H1 (cell line): ENCODE measurements around the gene LIMA1. TPM values are rescaled to one million over a fixed set of nuclear protein-coding genes. Genes with fewer than 3 reads are reported as not detected.
"Not testable (repeated sequence)": the region's sequence is repeated elsewhere in the genome, so short reads cannot be mapped to it uniquely, and the experiment has no call there.

ENCODE experiments used
- CTCF ChIA-PET: fragments of 300-600 bp; sonication (Branson Sonifier 250); formaldehyde crosslinking; loops from one replicate; lab custom pipeline; 2021; ENCODE audit not compliant: partially characterized antibody; lab: Charles Lee
- POLR2A ChIA-PET: fragments of 300-600 bp; sonication (Branson Sonifier 250); formaldehyde crosslinking; loops from one replicate; lab custom pipeline; 2021; ENCODE audit warnings: inconsistent platforms; ENCODE audit not compliant: partially characterized antibody; lab: Charles Lee
- DNase-seq, 2 experiments: peaks; one replicate each; pipeline versions ENCODE4 v3.0.0 to v3.0.0-alpha.2; 2010 to 2022; ENCODE audit warnings: low spot score in 2 of 2, low read depth in 1 of 2, mixed read lengths in 1 of 2
- FAIRE-seq: peaks from 2 replicates; lab custom pipeline; 2011; peaks lifted over from hg19 to GRCh38; lab: Jason Lieb, UNC
- H2AFZ ChIP-seq: 2 replicates; pipeline ENCODE4 v1.8.1; 2012; ENCODE audit warnings: low read length, inconsistent platforms
- H2AK5ac ChIP-seq: 2 replicates; pipeline ENCODE4 v1.6.1; 2013; ENCODE audit warnings: low read depth, low read length
- H2BK120ac ChIP-seq: replicated peaks from 2 replicates; pipeline ENCODE3; 2013; ENCODE audit warnings: low read depth, low read length, inconsistent platforms
- H2BK12ac ChIP-seq: 2 replicates; pipeline ENCODE4 v1.6.1; 2013; ENCODE audit warnings: low read depth, low read length
- H2BK15ac ChIP-seq: 2 replicates; pipeline ENCODE4 v1.6.1; 2013; ENCODE audit warnings: low read length
- H2BK20ac ChIP-seq: 2 replicates; pipeline ENCODE4 v1.6.1; 2013; ENCODE audit warnings: low read length
- H2BK5ac ChIP-seq: 2 replicates; pipeline ENCODE4 v1.6.1; 2013; ENCODE audit warnings: low read depth, low read length
- H3K14ac ChIP-seq: 2 replicates; pipeline ENCODE4 v1.6.1; 2013; ENCODE audit warnings: inconsistent platforms; ENCODE audit not compliant: insufficient read length
- H3K18ac ChIP-seq: 2 replicates; pipeline ENCODE4 v1.6.1; 2013; ENCODE audit warnings: low read length; ENCODE audit errors: extremely low read depth
- H3K23ac ChIP-seq: 2 replicates; pipeline ENCODE4 v1.6.1; 2013; ENCODE audit warnings: inconsistent platforms; ENCODE audit not compliant: insufficient read length
- H3K23me2 ChIP-seq: 2 replicates; pipeline ENCODE4 v1.6.1; 2013; ENCODE audit warnings: low read depth, low read length
- H3K27ac ChIP-seq: 2 replicates; pipeline ENCODE4 v1.6.1; 2011; ENCODE audit warnings: low read depth, low read length, inconsistent platforms
- H3K27me3 ChIP-seq, 4 experiments: replicated peaks in 1 of 4; 1 replicate in 1 of 4; 2 replicates in 3 of 4; pipeline versions ENCODE4 v1.6.1 to v1.8.1; 2011 to 2013; ENCODE audit warnings: low read length in 3 of 4, mild to moderate bottlenecking in 3 of 4, inconsistent platforms in 2 of 4, mixed read lengths in 2 of 4, moderate library complexity in 1 of 4; ENCODE audit not compliant: control insufficient read depth in 3 of 4, insufficient read depth in 3 of 4; ENCODE audit errors: extremely low read depth in 1 of 4
- H3K36me3 ChIP-seq, 4 experiments: 2 replicates each; pipeline versions ENCODE4 v1.6.1 to v1.8.1; 2011 to 2013; ENCODE audit warnings: mild to moderate bottlenecking in 4 of 4, low read length in 3 of 4, moderate library complexity in 2 of 4, control low read depth in 1 of 4, inconsistent platforms in 1 of 4; ENCODE audit not compliant: insufficient read depth in 4 of 4, control insufficient read depth in 2 of 4
- H3K4ac ChIP-seq: replicated peaks from 2 replicates; pipeline ENCODE3; 2013; ENCODE audit warnings: low read length, low read depth, mixed read lengths, inconsistent platforms; ENCODE audit not compliant: insufficient read length
- H3K4me1 ChIP-seq, 4 experiments: replicated peaks in 1 of 4; 1 replicate in 1 of 4; 2 replicates in 3 of 4; pipeline versions ENCODE4 v1.6.1 to v1.8.1; 2011 to 2013; ENCODE audit warnings: low read length in 3 of 4, inconsistent platforms in 2 of 4, mixed read lengths in 1 of 4; ENCODE audit not compliant: insufficient read depth in 4 of 4, control insufficient read depth in 3 of 4
- H3K4me2 ChIP-seq, 2 experiments: 2 replicates each; pipeline versions ENCODE4 v1.6.1 to v1.8.1; 2011 to 2013; ENCODE audit warnings: low read depth in 2 of 2, low read length in 2 of 2, control low read depth in 1 of 2, inconsistent platforms in 1 of 2, mild to moderate bottlenecking in 1 of 2; ENCODE audit not compliant: insufficient read depth in 1 of 2
- H3K4me3 ChIP-seq, 4 experiments: fragments of 200-600, 300-600 bp in 1 of 4; sonication (generic), shearing (Covaris generic), sonication (Bioruptor Twin) in 1 of 4; 2 replicates each; pipeline versions ENCODE4 v1.5.1 to v1.8.1; 2011 to 2016; ENCODE audit warnings: low read length in 4 of 4, low read depth in 3 of 4, control low read depth in 2 of 4, inconsistent platforms in 2 of 4, mild to moderate bottlenecking in 2 of 4, mixed read lengths in 1 of 4, moderate library complexity in 1 of 4; ENCODE audit not compliant: insufficient read depth in 2 of 4; ENCODE audit errors: extremely low read depth in 1 of 4
- H3K56ac ChIP-seq: replicated peaks from 2 replicates; pipeline ENCODE3; 2013; ENCODE audit warnings: low read depth, mild to moderate bottlenecking, mixed read lengths, low read length, inconsistent platforms; ENCODE audit not compliant: insufficient read length
- H3K79me1 ChIP-seq: 2 replicates; pipeline ENCODE4 v1.6.1; 2013; ENCODE audit warnings: low read depth, low read length, control low read depth
- H3K79me2 ChIP-seq, 2 experiments: 2 replicates each; pipeline versions ENCODE4 v1.6.1 to v1.8.1; 2012 to 2013; ENCODE audit warnings: low read length in 2 of 2, mild to moderate bottlenecking in 2 of 2, inconsistent platforms in 1 of 2; ENCODE audit not compliant: insufficient read depth in 2 of 2, control insufficient read depth in 1 of 2
- H3K9ac ChIP-seq, 4 experiments: replicated peaks in 1 of 4; 1 replicate in 1 of 4; 2 replicates in 3 of 4; pipeline versions ENCODE4 v1.6.1 to v1.8.1; 2011 to 2013; ENCODE audit warnings: low read depth in 3 of 4, low read length in 3 of 4, control low read depth in 2 of 4, mild to moderate bottlenecking in 2 of 4, moderate library complexity in 2 of 4, inconsistent platforms in 1 of 4; ENCODE audit errors: extremely low read depth in 1 of 4
- H3K9me3 ChIP-seq, 2 experiments: 2 replicates each; pipeline versions ENCODE4 v1.6.1 to v1.8.1; 2012 to 2013; ENCODE audit warnings: mild to moderate bottlenecking in 2 of 2, moderate library complexity in 2 of 2, control low read depth in 1 of 2, inconsistent platforms in 1 of 2, low read depth in 1 of 2, low read length in 1 of 2, mixed read lengths in 1 of 2; ENCODE audit not compliant: insufficient read depth in 2 of 2
- H4K20me1 ChIP-seq, 2 experiments: replicated peaks in 1 of 2; 2 replicates each; pipeline versions ENCODE3 to v1.8.1; 2011 to 2013; ENCODE audit warnings: inconsistent platforms in 2 of 2, low read length in 2 of 2, mild to moderate bottlenecking in 1 of 2; ENCODE audit not compliant: insufficient read depth in 2 of 2, control insufficient read depth in 1 of 2
- H4K5ac ChIP-seq: 2 replicates; pipeline ENCODE4 v1.6.1; 2013; ENCODE audit warnings: low read length, low read depth, mixed read lengths, inconsistent platforms; ENCODE audit not compliant: insufficient read length
- H4K8ac ChIP-seq: 2 replicates; pipeline ENCODE4 v1.8.0; 2013; ENCODE audit warnings: mild to moderate bottlenecking, moderate library complexity, low read length, inconsistent platforms; ENCODE audit not compliant: insufficient read depth; ENCODE audit errors: extremely low read depth
- H4K91ac ChIP-seq: replicated peaks from 2 replicates; pipeline ENCODE3; 2013; ENCODE audit warnings: low read length, mixed read lengths, inconsistent platforms; ENCODE audit not compliant: insufficient read length
- WGBS, 2 experiments: shearing (Covaris generic) in 1 of 2; methylation state at CpG; one replicate each; pipeline versions ENCODE4 v1.1.6 to v1.1.7; 2013 to 2015; ENCODE audit warnings: low lambda C conversion rate in 2 of 2, mixed read lengths in 2 of 2, inconsistent platforms in 1 of 2, low coverage in 1 of 2, missing lambda C conversion rate in 1 of 2; ENCODE audit not compliant: insufficient replicate concordance in 2 of 2, insufficient coverage in 1 of 2, insufficient read length in 1 of 2; ENCODE audit errors: extremely low coverage in 1 of 2, missing lambda C conversion rate in 1 of 2; 5-methylcytosine and 5-hydroxymethylcytosine counted together
- polyA plus RNA-seq, 7 experiments: library from polyadenylated mRNA; depleted of rRNA in 3 of 7; stranded (reverse) in 5 of 7; unstranded in 2 of 7; fragments of >200 nt in 5 of 7; fragments of 200-250 nt in 2 of 7; gene quantifications; 1 replicate in 5 of 7; 2 replicates in 1 of 7; 4 replicates in 1 of 7; pipeline versions ENCODE4 v1.2.1 to v1.2.3, GENCODE V29; 2011 to 2013; ENCODE audit warnings: missing spikeins in 2 of 7, mixed read lengths in 2 of 7
- total RNA-seq: library from RNA; stranded (reverse); fragmentation: NEBNext Ultra II Directional; extraction: Animal tissue kit (Norgen Biotek cat#: 25700); gene quantifications from 2 replicates; pipeline ENCODE4 v1.2.1, GENCODE V29; 2021

LIMA1 gene
- total and polyA plus RNA-seq, 2 of the 8 experiments (the other 6 are each of a cell fraction or from before 2014, with no cell fraction given): 12.7 to 47.6 TPM

DNA sequence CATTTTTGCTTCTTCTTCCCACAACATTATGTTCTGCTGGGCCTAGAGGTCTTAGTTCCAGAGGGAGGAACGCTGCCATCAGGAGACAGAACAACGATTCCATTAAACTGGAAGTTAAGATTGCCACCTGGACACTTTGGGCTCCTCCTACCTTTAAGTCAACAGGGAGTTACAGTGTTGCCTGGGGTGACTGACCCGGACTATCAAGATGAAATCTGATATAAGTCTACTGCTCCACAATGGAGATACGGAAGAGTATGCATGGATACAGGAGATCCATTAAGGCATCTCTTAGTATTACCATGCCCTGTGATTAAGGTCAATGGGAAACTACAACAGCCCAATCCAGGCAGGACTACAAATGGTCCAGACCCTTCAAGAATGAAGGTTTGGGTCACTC lies 41.5 kb upstream of the LIMA1 start:
- H3K27ac ChIP-seq, H2AK5ac ChIP-seq, H3K14ac ChIP-seq, H3K18ac ChIP-seq, POLR2A ChIA-PET, H3K4me1 ChIP-seq, H3K9me3 ChIP-seq, H2BK12ac ChIP-seq, FAIRE-seq, H2BK5ac ChIP-seq, H2BK120ac ChIP-seq, H3K23ac ChIP-seq, H3K79me2 ChIP-seq, H3K4me3 ChIP-seq, H3K4ac ChIP-seq, H3K4me2 ChIP-seq, H3K27me3 ChIP-seq, H2AFZ ChIP-seq, H3K23me2 ChIP-seq, H4K5ac ChIP-seq, H4K20me1 ChIP-seq, H4K8ac ChIP-seq, H3K36me3 ChIP-seq, H2BK20ac ChIP-seq, CTCF ChIA-PET, H3K9ac ChIP-seq, H3K79me1 ChIP-seq, H3K56ac ChIP-seq, DNase-seq, H2BK15ac ChIP-seq, H4K91ac ChIP-seq: not testable (repeated sequence)
- WGBS, 2 experiments: 83% methylated on average over 4 of the region's 4 CpGs; no CpG with 5 or more reads in 1 of the 2 experiments

DNA sequence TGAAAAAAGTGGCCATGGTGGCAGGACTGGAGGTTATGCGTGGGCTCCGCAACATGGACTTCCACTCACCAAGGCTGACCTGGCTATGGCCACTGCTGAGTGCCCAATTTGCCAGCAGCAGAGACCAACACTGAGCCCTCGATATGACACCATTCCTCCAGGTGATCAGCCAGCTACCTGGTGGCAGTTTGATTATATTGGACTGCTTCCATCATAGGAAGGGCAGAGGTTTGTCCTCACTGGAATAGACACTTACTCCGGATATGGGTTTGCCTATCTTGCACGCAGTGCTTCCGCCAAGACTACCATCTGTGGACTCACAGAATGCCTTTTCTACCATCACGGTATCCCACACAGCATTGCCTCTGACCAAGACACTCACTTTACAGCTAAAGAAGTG lies 40.8 kb upstream of the LIMA1 start:
- H3K79me2 ChIP-seq, H2BK5ac ChIP-seq, H4K20me1 ChIP-seq, H3K23me2 ChIP-seq, H3K27ac ChIP-seq, H4K5ac ChIP-seq, H2BK12ac ChIP-seq, H2BK15ac ChIP-seq, H3K14ac ChIP-seq, H3K4me1 ChIP-seq, H4K91ac ChIP-seq, H3K36me3 ChIP-seq, CTCF ChIA-PET, POLR2A ChIA-PET, DNase-seq, H3K18ac ChIP-seq, H3K4ac ChIP-seq, H3K79me1 ChIP-seq, H2BK20ac ChIP-seq, FAIRE-seq, H3K9ac ChIP-seq, H3K4me2 ChIP-seq, H2AFZ ChIP-seq, H3K9me3 ChIP-seq, H3K23ac ChIP-seq, H4K8ac ChIP-seq, H3K4me3 ChIP-seq, H3K27me3 ChIP-seq, H2AK5ac ChIP-seq, H2BK120ac ChIP-seq, H3K56ac ChIP-seq: not testable (repeated sequence)
- WGBS, 2 experiments: 94% methylated on average over 7 of the region's 7 CpGs; no CpG with 5 or more reads in 1 of the 2 experiments
